Lower leg skin (tissue), 4 donors: ENCODE measurements around the gene SDK1. TPM values are rescaled to one million over a fixed set of nuclear protein-coding genes. Genes with fewer than 3 reads are reported as not detected.

Source experiments
- DNase-seq, 2 donors: peaks; one replicate each; pipeline ENCODE4 v3.0.0-alpha.2; 2019; ENCODE audit warnings: low spot score in 2 of 2
- H3K4me3 ChIP-seq: fragments of 200-600 bp; sonication (generic); 2 replicates; pipeline ENCODE4 v1.5.1; 2017; ENCODE audit warnings: mild to moderate bottlenecking, low read depth; ENCODE audit not compliant: poor library complexity, severe bottlenecking
- POLR2A ChIP-seq, 2 donors: fragments of 450-650 bp; IDR thresholded peaks; one replicate each; pipeline ENCODE4 v1.6.1; 2016 to 2017; ENCODE audit warnings: antibody characterized with exemption in 2 of 2, mild to moderate bottlenecking in 1 of 2, moderate library complexity in 1 of 2
- WGBS, 2 donors: methylation state at CpG; one replicate each; pipeline ENCODE4 v1.1.5; 2018; 5-methylcytosine and 5-hydroxymethylcytosine counted together
- intact Hi-C: fragments of 100-400 bp; cut with DNase I; formaldehyde crosslinking; loops from one replicate; pipeline ENCODE4 v1.15.0; 2023; ENCODE audit warnings: low total_unique reads
- total RNA-seq, 4 donors: library from RNA; depleted of rRNA; stranded (reverse); fragments of >200 nt; gene quantifications; one replicate each; pipeline ENCODE4 v1.1.0, GENCODE V29; 2016
- TF ChIP-seq, protein P1 (sequence below), 3 donors: fragments of 450-650 bp; IDR thresholded peaks; one replicate each; pipeline ENCODE4 v1.5.1; 2016; ENCODE audit warnings: antibody characterized with exemption in 3 of 3, mild to moderate bottlenecking in 3 of 3, moderate library complexity in 2 of 3

The SDK1 gene
- total RNA-seq, 4 donors from 2014 or later, result 1.9 to 7.2 (median 5.1) TPM

DNA sequence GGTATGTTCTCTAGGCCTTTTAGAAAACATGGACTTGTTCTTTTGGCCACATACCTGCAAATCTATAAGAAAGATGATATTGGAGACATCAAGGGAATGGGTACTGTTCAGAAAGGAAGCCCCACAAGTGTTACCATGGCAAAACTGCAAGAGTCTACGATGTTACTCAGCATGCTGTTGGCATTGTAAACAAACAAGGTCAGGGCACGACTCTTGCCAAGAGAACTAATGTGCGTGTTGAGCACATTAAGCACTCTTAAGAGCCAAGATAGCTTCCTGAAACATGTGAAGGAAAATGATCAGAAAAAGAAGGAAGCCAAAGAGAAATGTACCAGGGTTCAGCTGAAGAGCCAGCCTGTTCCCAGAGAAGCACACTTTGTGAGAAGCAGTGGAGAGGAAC is 37.1 kb downstream of the SDK1 start:
- H3K4me3 ChIP-seq, result no peak overlapping the region
- TF ChIP-seq, protein P1, sequence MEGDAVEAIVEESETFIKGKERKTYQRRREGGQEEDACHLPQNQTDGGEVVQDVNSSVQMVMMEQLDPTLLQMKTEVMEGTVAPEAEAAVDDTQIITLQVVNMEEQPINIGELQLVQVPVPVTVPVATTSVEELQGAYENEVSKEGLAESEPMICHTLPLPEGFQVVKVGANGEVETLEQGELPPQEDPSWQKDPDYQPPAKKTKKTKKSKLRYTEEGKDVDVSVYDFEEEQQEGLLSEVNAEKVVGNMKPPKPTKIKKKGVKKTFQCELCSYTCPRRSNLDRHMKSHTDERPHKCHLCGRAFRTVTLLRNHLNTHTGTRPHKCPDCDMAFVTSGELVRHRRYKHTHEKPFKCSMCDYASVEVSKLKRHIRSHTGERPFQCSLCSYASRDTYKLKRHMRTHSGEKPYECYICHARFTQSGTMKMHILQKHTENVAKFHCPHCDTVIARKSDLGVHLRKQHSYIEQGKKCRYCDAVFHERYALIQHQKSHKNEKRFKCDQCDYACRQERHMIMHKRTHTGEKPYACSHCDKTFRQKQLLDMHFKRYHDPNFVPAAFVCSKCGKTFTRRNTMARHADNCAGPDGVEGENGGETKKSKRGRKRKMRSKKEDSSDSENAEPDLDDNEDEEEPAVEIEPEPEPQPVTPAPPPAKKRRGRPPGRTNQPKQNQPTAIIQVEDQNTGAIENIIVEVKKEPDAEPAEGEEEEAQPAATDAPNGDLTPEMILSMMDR (IDR thresholded peaks at IDR 0.05), result no peak
- no peak for TF ChIP-seq POLR2A (IDR thresholded peaks at IDR 0.05)
- intact Hi-C loops, result no loop called here
- DNase-seq, result no peak
- WGBS, 2 donors, result 26 to 34% methylated on average over 3 of the region's 3 CpGs

DNA sequence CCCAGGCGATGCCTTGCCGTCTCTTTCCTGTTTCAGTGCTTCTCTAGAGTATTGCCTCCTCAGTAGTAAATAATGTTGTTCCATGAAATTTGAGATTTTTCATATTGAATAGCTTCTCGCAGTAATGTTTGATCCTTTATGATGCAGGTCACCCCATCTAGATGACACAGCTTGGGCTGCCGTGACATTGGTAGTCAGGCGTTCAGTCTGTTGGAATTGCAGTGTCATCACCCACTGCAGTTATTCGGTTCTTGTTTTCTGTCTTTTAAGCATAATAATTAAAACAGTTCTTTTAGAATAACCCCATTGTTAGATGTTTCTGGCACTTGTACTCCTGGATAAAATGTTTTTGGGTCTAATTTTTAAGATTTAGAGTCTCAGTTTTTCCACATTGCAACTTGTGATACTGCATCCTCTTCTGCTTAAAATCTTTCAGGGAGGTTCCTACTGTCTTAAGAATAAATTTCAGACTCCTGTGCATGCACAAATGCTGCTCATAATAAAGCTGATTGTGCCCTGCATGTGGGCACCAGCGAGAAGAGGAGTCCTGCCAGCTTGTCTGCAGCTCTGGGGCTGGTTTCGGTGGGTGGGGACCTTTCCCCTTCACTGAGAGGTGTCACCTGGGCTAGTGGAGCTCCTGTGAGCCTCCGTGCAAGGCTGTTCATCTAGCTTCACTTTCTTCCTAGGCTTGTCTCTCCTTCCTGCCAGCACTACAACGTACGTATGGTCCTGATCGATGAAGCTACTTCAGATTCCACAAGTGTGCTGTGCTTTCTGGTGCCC is 44.8 kb downstream of the SDK1 start:
- 86% methylated on average over 12 of the region's 12 CpGs for WGBS, 2 donors
- intact Hi-C loops, result no loop called here
- no peak overlapping the region for H3K4me3 ChIP-seq
- DNase-seq, result no peak
- TF ChIP-seq, protein P1 (IDR thresholded peaks at IDR 0.05), result no peak
- TF ChIP-seq POLR2A (IDR thresholded peaks at IDR 0.05), result no peak

DNA sequence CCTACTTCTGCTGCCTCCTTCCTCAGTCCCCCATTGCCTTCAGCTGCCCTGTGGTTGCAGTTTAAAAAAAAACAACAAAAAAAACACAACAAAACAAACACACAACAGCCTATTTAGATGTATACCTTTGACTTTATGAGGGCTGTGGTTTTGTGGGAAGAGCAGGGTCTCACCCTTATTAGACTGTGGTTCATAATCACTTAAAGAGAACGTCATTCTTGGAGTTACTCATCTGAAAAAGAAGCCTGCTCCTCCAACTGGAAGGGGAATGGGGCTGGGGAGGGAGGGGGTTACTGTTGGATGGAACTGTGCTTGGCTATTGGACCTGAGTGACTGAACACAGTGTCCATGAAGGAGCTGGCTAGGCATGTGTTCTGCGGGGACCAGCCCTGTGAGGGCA is 48.1 kb downstream of the SDK1 start:
- intact Hi-C loops, result no loop called here
- 78 to 82% methylated on average over 1 to 2 of the region's 2 CpGs for WGBS, 2 donors
- TF ChIP-seq, protein P1 (IDR thresholded peaks at IDR 0.05), result no peak
- TF ChIP-seq POLR2A (IDR thresholded peaks at IDR 0.05), result no peak
- DNase-seq, result no peak
- H3K4me3 ChIP-seq, result no peak overlapping the region

DNA sequence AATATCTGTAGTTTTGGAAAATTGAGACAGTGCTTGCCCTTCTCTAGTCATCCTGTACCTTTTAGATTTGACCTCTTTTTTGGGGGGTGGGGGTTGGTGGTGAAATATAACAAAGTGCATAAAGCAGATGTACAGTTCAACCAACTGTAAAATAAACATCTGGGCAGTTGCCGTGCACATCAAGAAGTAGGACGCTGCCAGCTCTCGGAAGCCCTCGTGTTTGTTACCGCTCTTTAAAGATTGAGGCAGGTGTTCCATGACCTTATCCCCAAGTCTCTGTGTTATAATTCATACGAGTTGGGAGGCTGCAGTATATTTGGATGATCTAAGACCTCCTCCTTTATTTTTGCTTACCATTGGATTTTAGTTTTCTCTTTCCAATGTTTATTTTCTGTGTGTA is 55.1 kb downstream of the SDK1 start:
- 94 to 95% methylated on average over 6 of the region's 6 CpGs for WGBS, 2 donors
- DNase-seq, result no peak
- intact Hi-C loops, result no loop called here

DNA sequence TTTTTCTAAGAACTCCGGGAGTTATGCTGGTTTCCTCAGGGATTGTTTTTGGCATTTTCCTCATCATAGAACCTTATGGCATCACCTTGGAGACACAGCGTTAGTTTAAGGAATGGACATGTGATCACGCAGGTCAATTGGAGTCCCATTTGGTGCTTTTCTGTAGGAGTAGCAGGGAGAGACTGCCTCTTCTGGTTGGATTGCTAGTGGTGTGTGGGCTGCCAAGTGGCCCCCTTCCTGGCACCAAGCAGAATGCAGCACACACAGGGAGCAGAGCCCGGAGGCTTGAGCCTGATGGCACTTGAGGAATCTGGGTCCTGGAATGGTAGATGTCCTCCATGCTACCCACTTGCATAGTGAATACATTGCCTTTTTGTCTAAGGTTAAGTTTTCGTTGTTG is 57.9 kb downstream of the SDK1 start:
- no peak overlapping the region for H3K4me3 ChIP-seq
- no peak for DNase-seq
- 89 to 91% methylated on average over 5 of the region's 5 CpGs for WGBS, 2 donors
- no peak for TF ChIP-seq POLR2A (IDR thresholded peaks at IDR 0.05)
- TF ChIP-seq, protein P1 (IDR thresholded peaks at IDR 0.05), result no peak
- intact Hi-C loops, result no loop called here

More for the DNA sequence above, 55.1 kb downstream of the SDK1 start:
- H3K4me3 ChIP-seq, result no peak overlapping the region
- TF ChIP-seq, protein P1 (IDR thresholded peaks at IDR 0.05), result no peak
- TF ChIP-seq POLR2A (IDR thresholded peaks at IDR 0.05), result no peak

DNA sequence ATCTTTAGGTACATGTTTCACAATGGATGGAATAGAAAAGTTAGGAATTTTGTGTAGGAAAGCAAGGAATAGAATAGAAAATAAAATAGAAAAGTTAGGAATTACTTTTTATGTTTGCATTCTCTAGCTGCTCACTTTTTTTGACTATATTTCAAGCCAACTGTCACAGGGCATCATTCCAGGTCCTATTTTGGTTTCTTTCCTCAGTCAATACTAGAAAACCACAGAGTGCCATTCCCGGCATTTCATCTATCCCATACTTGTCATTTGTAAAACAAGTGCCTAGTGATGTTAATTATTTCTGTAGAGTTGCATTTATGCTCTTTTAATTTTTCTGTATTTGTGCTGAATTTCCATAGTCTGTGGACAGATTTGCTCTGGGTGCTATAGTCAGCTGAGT is 66.2 kb downstream of the SDK1 start:
- WGBS, 2 donors, result 71 to 74% methylated on average over 1 of the region's 1 CpG
- no peak for DNase-seq
- no peak overlapping the region for H3K4me3 ChIP-seq
- intact Hi-C loops, result no loop called here
- TF ChIP-seq, protein P1 (IDR thresholded peaks at IDR 0.05), result no peak
- no peak for TF ChIP-seq POLR2A (IDR thresholded peaks at IDR 0.05)
